Measurements from ENCODE around the gene CAMTA2. TPM values are rescaled to one million over a fixed set of nuclear protein-coding genes. Genes with fewer than 3 reads are reported as not detected.
A peak's percentile ranks its signal among the peaks of the same experiment; 100 is the strongest.

The CAMTA2 gene
- total RNA-seq, 1 donor from 2014 or later: 90.2 TPM

DNA sequence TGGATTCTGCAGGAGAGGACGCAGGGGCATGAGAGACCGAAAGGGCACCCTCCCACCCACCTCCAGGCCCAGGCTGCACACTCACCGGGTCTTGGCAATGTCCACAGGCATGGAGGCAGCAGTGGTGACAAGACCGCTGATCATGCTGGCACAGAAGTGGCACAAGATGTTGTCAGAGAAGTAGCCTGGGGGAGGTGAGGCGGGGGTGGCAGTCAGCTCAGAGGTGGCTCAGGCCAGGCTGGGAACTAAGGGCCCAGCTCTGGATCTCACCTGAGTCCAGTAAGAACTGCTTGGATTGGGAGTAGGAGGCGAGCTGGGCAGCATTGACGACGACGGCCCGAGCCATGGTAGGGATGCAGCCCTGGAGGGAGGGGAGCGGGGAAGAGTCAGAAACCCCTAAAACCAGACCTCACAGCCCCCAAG, 49.4 kb downstream of the CAMTA2 start:
- DNase-seq (ENCODE audit: low spot score): no peak
- Mint-ChIP-seq H3K27ac (ENCODE audit: unreplicated experiment) (no peak overlapping the region), H3K36me3 (ENCODE audit: low read depth) (peaks cover 5% of the 10 kb centered on the region), H3K4me1 (ENCODE audit: low read depth) (peaks cover 47% of the 10 kb centered on the region), H3K9me3 (ENCODE audit: low read depth) (no peaks in the 10 kb centered on the region), H3K27me3 (ENCODE audit: low read depth) (no peaks in the 10 kb centered on the region), H3K4me3 (ENCODE audit: unreplicated experiment) (peak overlapping the region; percentile 88)
- TF ChIP-seq, protein P1, sequence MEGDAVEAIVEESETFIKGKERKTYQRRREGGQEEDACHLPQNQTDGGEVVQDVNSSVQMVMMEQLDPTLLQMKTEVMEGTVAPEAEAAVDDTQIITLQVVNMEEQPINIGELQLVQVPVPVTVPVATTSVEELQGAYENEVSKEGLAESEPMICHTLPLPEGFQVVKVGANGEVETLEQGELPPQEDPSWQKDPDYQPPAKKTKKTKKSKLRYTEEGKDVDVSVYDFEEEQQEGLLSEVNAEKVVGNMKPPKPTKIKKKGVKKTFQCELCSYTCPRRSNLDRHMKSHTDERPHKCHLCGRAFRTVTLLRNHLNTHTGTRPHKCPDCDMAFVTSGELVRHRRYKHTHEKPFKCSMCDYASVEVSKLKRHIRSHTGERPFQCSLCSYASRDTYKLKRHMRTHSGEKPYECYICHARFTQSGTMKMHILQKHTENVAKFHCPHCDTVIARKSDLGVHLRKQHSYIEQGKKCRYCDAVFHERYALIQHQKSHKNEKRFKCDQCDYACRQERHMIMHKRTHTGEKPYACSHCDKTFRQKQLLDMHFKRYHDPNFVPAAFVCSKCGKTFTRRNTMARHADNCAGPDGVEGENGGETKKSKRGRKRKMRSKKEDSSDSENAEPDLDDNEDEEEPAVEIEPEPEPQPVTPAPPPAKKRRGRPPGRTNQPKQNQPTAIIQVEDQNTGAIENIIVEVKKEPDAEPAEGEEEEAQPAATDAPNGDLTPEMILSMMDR (IDR thresholded peaks at IDR 0.05): no peak

DNA sequence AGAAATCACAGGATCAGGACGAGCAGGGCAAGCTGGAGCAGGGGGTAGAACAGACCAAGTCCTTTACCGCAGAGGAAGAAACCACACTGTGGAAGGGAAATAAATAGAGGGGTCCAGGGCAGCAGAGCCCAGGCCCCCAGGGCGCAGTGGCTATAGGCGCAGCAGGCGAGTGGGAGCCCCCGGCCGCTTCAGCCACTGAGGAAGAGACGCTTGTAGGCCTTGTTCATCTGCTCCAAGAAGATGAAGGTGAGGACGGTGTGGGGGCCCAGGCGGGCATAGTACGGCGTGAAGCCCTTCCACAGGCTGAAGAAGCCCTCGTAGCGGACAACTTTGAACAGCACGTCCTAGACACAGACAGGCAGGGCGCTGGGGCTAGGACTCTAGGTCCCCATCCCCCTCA, 49.9 kb downstream of the CAMTA2 start:
- DNase-seq (ENCODE audit: low spot score): no peak
- Mint-ChIP-seq H3K9me3 (ENCODE audit: low read depth) (no peaks in the 10 kb centered on the region), H3K27me3 (ENCODE audit: low read depth) (no peaks in the 10 kb centered on the region), H3K36me3 (ENCODE audit: low read depth) (peaks cover 1% of the 10 kb centered on the region), H3K4me1 (ENCODE audit: low read depth) (peaks cover 42% of the 10 kb centered on the region), H3K4me3 (ENCODE audit: unreplicated experiment) (no peak overlapping the region), H3K27ac (ENCODE audit: unreplicated experiment) (no peak overlapping the region)
- TF ChIP-seq, protein P1 (IDR thresholded peaks at IDR 0.05): no peak

DNA sequence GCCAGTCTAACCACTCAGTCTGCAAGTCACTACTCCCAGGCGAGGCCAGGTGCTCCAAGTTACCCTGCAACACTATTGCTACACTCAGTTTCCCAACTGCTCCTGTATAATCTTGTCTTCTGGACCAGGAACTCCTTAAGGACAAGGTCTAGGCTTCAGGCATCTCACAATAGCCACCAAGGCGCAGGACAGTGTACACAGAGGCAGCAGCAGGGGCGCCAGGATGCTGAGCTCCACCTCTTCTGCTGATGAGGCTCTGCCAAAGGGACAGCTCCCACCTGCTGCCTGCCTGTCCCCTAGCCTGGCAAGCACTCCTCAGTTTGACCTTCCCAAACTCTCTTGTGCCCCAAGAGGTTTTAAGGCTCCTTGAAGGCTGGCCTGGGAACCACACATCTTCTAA, 51.0 kb downstream of the CAMTA2 start:
- no peaks in the 10 kb centered on the region for H3K9me3 Mint-ChIP-seq (ENCODE audit: low read depth)
- DNase-seq (ENCODE audit: low spot score): no peak
- H3K36me3 Mint-ChIP-seq (ENCODE audit: low read depth): no peaks in the 10 kb centered on the region
- no peak overlapping the region for H3K4me3 Mint-ChIP-seq (ENCODE audit: unreplicated experiment)
- H3K4me1 Mint-ChIP-seq (ENCODE audit: low read depth): peaks cover 30% of the 10 kb centered on the region
- no peaks in the 10 kb centered on the region for H3K27me3 Mint-ChIP-seq (ENCODE audit: low read depth)
- H3K27ac Mint-ChIP-seq (ENCODE audit: unreplicated experiment): no peak overlapping the region
- TF ChIP-seq, protein P1 (IDR thresholded peaks at IDR 0.05): no peak

DNA sequence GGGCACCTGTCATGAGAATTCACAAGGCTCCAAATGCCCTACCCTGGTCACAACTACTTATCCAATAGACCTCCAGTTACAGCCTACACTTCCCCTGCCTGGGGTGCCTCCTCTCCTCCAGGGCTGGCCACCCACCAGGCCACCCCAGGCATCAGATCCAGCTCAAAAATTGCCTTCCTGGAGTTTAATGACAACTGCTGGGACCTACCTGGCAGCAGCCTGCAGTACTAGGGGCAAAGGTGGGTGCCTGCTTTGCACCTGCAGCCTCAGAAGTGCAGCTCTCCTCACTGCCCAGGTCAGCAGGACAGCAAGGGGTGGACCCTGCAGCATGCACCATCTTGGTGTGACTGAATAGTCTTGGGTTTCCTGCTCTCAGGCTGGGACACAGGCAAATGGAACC, 51.8 kb downstream of the CAMTA2 start:
- TF ChIP-seq, protein P1 (IDR thresholded peaks at IDR 0.05): no peak
- Mint-ChIP-seq H3K4me3 (ENCODE audit: unreplicated experiment) (no peak overlapping the region), H3K9me3 (ENCODE audit: low read depth) (no peaks in the 10 kb centered on the region), H3K36me3 (ENCODE audit: low read depth) (no peaks in the 10 kb centered on the region), H3K27ac (ENCODE audit: unreplicated experiment) (no peak overlapping the region), H3K4me1 (ENCODE audit: low read depth) (peaks cover 23% of the 10 kb centered on the region), H3K27me3 (ENCODE audit: low read depth) (no peaks in the 10 kb centered on the region)
- DNase-seq (ENCODE audit: low spot score): no peak

DNA sequence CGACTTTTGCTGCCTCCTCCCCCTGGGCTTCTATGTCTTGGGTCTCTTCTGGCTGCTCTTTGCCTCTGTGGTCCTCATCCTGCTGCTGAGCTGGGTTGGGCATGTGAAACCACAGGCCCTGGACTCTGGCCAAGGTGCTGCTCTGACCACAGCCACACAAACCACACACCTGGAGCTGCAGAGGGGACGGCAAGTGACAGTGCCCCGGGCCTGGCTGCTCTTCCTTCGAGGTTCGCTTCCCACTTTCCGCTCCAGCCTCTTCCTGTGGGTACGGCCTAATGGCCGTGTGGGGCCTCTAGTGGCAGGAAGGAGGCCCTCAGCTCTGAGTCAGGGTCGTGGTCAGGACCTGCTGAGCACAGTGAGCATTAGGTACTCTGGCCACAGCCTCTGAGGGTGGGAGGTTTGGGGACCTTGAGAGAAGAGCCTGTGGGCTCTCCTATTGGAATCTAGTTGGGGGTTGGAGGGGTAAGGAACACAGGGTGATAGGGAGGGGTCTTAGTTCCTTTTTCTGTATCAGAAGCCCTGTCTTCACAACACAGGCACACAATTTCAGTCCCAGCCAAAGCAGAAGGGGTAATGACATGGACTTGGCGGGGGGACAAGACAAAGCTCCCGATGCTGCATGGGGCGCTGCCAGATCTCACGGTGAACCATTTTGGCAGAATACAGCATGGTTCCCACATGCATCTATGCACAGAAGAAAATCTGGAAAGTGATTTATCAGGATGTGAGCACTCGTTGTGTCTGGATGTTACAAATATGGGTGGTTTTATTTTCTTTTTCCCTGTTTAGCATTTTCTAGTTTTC, 53.1 kb downstream of the CAMTA2 start:
- Mint-ChIP-seq H3K27me3 (ENCODE audit: low read depth) (no peaks in the 10 kb centered on the region), H3K9me3 (ENCODE audit: low read depth) (no peaks in the 10 kb centered on the region), H3K27ac (ENCODE audit: unreplicated experiment) (peak overlapping the region; percentile 55), H3K4me3 (ENCODE audit: unreplicated experiment) (no peak overlapping the region), H3K4me1 (ENCODE audit: low read depth) (peaks cover 22% of the 10 kb centered on the region), H3K36me3 (ENCODE audit: low read depth) (no peaks in the 10 kb centered on the region)
- no peak for DNase-seq (ENCODE audit: low spot score)
- TF ChIP-seq, protein P1 (IDR thresholded peaks at IDR 0.05): peak; percentile 49

Data from chondrocyte (in vitro differentiated cells).